Stimulated activated CD4-positive, alpha-beta T cell treated with anti-CD3 and anti-CD28 coated beads, Interleukin-15, amount 100 ng/mL, for 24 hours (primary cell): ENCODE data around the gene CA10.
A peak's percentile ranks its signal among the peaks of the same experiment; 100 is the strongest.

Experiments used
- DNase-seq: peaks from one replicate; pipeline ENCODE4 v3.0.0-alpha.2; 2020

CA10 gene

DNA sequence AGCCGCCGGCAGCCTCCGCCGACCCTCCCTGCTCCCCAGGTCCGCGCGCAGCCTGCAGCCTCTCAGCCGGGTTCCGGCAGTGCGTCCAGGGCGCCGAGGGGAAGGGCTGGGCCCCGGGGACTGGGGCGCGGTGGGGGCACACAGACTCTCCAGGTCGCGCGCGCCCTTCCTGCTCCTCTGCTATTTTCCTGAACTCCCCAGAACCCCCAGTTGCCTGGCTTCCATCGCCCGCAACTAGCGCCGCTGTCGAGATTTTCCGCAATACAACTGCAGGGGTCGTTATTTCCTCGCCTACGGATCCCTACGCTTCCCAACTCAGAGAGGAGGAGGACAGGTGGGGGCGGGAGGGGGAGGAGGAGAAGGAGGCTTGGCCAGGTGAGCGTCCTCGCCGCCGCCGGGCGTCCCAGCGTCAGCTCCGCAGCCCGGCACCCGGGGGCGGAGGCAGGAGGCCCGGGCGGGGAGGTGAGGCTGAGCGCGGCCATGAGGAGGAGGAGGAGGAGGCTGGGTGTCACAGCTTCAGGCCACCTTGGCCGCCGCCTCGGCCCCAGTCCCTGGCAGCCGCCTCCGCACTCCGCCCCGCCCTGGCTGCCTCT lies at the start of gene CA10:
CA10 (minus strand) TSS at position 265 of the 593 bp plus-strand sequence.
- peak; percentile 2 for DNase-seq

DNA sequence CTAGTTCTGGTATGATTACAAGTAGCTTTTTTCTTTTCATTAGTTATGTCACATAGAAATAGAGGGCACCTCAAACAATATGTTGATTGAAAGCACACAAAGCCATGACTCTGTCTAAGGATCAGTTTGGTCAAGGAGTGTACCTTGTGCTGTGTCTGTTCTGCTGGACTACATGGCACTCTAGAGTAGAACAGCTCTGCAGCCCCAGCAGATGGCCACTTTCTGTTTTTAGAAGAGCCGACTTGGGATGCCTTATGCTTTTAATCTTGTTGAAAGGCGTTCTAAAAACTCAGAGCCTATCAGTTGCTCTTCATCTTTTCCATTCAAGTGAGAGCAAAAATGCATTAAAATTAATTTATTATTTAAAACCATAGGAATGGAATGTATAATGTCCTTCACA lies 49.3 kb upstream of the CA10 start:
- no peak for DNase-seq

- DNase-seq: no peak
Observed at GRCh38 chr17:52202520-52203080, 44.1 kb upstream of the CA10 start.

DNA sequence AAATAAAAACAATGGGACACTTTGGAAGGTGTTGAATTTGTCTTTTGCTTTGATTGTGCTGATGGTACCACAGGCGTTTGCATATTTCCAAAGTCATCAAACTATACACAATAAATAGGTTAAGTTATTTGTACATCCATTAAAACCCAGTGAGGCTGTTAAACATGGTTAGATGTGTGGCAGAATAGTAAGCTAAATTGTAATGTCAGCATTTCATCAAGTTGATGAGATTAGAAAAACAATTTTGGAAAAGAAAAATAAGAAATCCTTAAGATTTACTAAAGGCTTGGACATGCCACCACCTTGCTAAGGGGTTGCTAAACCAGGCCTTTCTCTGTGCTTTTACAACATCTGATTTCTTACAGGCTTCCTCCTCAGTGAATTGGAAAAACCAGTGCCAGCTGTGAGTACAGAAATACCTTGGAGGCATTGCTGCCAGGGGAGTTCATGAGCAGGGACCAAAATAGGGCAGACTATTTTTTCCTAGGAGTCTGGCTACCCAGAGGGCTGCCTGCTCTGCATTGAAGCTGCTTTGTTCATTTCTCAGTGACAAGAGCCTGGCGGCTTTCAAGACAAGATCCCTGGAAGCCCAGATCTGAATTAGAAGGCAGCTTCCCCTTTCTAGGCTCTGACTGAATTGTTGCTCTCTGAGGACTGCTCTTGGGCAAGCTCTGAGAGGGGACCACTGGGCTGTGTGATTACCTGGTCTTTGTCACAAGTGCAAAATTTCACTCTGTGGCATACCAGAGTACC lies 43.4 kb upstream of the CA10 start:
- DNase-seq: no peak

GRCh38 chr17:52191491-52191890 lies 33.0 kb upstream of the CA10 start:
- no peak for DNase-seq

GRCh38 chr17:52181782-52182181 lies 23.3 kb upstream of the CA10 start:
- DNase-seq: no peak

- DNase-seq: no peak
Observed at GRCh38 chr17:52178012-52178411, 19.5 kb upstream of the CA10 start.

GRCh38 chr17:52170963-52171572 lies 12.6 kb upstream of the CA10 start:
- DNase-seq: peak; percentile 9

DNA sequence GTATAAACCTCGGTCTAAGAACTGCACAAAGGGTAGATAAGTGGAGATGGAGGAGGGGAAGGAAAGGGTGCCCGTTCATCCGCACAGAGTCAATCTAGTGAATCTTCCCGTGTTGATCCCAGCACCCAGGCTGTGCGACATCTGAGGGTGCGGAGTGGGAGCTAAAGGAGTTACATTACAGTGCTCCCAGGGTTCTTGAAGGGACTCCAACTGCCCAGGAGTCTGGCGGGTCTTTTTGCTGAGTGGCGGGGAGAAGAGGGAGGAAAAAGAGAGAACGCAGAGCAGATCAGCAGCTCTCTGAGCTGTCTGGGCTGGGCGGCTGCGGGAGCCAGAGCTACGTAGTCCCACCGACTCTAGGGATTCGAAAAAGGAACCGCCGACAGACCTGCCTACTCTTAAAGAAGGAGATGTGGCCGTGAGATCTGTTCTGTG lies 1.6 kb upstream of the CA10 start:
- no peak for DNase-seq

- no peak for DNase-seq
Observed at GRCh38 chr17:52159246-52160135, 977 bp upstream of the CA10 start.

- peak; percentile 8 for DNase-seq
Observed at GRCh38 chr17:52157603-52158449, 688 bp downstream of the CA10 start.

DNA sequence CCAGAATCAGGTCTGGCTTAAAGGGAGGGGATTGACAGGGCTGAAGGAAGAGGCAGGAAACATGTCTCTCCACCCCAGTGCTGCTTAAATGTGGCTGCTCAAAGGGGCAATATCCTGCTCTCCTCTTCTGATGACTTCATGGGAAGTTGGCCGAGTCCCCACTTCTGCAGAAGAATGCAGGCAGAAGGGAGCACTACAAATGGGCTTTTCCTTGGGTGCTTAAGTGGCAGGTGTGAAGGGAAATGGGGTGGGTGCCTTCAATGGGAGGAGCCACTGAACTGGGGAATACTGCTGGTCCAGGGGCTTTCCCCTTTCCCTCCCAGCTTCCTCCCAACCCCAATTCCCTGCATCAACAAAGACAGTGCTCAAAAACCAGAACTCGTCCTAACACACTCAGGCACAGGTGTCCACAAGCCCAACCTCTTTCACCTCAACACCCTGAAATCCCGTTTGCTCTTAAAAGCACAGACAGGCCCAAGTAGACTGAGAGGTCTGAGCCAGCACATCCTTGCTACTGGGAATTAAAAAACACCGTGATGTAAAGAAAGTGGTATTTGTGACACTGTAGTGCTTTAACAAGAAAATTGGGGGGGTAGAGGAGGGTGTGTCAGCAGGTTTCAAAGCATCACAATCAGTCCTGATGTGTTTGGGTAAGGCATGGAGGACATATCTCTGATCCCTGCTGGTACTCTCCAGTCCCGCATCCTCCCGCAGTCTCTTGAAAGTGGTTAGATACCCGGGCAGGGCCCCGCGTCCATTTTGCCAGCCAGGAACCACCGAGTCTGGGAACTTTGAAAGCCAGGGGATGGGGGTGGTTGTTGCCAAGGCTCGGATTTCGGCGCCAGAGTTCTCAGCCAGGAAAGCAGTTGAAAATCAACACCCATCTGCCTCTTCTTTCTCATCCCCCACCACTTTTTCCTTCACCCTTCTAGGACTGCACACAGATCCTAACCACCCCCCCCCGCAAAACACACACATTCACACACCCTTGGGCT lies 1.6 kb downstream of the CA10 start:
- DNase-seq: no peak

- DNase-seq: no peak
Observed at GRCh38 chr17:52155301-52155700, 3.2 kb downstream of the CA10 start.

- no peak for DNase-seq
Observed at GRCh38 chr17:52154466-52154865, 4.0 kb downstream of the CA10 start.

DNA sequence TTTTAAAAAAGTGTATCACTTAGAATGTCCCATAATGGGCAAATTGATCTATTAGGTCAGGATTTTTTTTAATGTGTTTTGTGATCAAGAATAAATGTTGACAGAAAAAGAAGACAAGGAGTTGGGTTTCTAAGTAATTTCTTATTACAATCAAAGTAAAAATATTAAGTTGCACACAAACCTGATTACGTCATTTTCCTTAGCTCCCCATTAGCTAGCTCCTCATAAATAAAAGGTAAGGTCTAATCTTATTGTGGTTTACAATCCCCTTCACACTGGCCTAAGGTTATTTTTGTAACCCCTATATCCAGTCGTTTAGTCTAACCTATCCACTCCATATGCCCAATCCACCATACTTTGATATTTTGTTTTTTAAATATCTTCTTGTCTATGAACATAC lies 7.6 kb downstream of the CA10 start:
- no peak for DNase-seq

DNA sequence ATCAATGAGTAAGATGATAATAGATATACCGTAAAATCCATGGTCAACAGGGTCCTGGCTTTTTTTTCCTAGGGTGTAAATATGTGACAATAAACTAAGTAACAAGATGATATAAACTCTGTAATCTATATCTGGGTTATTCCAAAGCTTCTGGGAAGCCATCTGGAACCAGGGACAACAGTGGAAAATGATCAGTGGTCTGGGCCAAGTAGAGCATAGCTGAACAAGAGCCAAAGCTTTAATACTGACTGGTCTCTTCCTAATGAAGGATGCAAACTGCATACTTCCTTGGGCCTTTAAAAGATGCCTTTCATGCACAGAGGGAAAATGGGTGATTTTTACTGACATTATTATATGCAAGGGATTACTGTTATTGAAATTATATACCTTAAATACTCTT lies 8.9 kb downstream of the CA10 start:
- DNase-seq: no peak

DNA sequence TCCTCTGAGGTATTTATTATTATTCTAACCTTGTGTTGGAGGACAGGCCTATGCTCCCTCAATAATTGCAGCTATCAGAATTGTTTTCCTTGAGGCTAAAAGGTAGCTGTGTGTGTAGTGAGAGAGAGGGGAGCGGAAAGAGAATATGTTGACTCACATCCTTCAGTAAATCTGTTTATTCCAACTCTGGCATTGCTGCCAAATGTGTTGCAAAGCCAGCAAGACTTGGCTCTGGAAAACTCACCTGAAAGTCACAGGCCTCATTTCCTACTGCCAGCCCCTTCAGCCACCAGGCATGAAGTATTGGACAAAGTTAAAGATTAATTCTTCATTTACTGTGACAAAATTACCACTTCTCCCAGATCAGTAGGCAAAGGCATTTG lies 9.6 kb downstream of the CA10 start:
- no peak for DNase-seq

DNA sequence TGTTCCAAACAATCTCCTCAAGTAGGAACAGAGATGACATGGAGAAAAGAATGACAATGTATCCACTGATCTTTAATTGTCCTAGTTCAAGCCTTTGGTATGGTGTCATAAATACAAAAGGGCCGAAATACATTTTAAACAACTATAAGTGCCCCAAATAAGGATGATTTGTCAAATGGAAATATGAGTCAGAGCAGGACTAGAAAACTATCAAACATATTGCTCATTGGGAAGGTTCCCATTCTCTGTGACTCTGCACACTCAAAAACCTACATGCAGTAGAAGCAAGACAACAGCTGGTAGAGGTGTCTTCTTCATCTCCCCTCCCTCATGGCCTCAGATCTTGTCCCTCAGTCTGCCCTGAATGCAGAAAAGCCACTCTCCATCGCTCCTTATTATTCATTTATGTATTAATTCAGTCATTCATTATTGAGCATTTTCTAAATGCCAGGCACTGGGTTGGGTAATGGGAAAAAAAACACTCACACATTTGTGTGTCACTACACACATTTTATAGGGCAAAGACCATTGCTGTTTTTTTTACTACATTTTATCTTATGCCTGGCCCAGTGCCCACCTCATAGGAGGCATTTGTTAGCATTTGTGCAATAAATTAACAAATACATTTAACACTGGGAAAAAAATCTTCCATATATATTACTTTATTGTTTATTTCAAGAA lies 10.1 kb downstream of the CA10 start:
- DNase-seq: no peak

GRCh38 chr17:52147872-52148271 lies 10.6 kb downstream of the CA10 start:
- DNase-seq: no peak

DNA sequence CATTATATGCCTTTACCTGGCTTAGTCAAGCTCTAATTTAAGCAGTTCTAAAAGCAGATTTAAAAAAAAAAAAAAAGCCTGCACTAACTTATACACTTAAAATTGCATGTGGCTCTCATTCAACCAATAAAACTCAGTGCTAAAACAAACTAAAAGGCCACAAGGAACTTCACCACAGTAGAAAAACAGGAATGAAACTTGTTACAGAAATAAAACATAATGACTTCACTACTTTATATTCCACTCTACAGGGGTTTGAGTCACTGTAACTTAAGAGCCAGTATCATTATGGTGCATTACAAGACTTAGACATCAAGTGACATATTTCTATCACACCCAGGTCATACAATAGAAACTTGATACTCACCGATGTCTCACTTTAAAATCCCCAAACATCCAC lies 11.1 kb downstream of the CA10 start:
- DNase-seq: no peak
